Osteocyte (in vitro differentiated cells): ENCODE measurements around the gene CNDP1. TPM values are rescaled to one million over a fixed set of nuclear protein-coding genes. Genes with fewer than 3 reads are reported as not detected.

Experiments
- DNase-seq: peaks from one replicate; pipeline ENCODE4 v3.0.0; 2021; ENCODE audit warnings: mixed read lengths; ENCODE audit not compliant: unreplicated experiment; ENCODE audit errors: extremely low spot score
- H3K27ac Mint-ChIP-seq: one replicate; pipeline ENCODE4 v1.8.0; 2021; ENCODE audit warnings: mild to moderate bottlenecking, mixed read lengths; ENCODE audit not compliant: unreplicated experiment
- H3K27me3 Mint-ChIP-seq: one replicate; pipeline ENCODE4 v1.8.0; 2021; ENCODE audit warnings: mixed read lengths; ENCODE audit not compliant: unreplicated experiment
- H3K36me3 Mint-ChIP-seq: one replicate; pipeline ENCODE4 v1.8.0; 2021; ENCODE audit warnings: mixed read lengths; ENCODE audit not compliant: unreplicated experiment
- H3K4me1 Mint-ChIP-seq: one replicate; pipeline ENCODE4 v1.8.0; 2021; ENCODE audit warnings: mixed read lengths; ENCODE audit not compliant: unreplicated experiment
- H3K4me3 Mint-ChIP-seq: one replicate; pipeline ENCODE4 v1.8.0; 2021; ENCODE audit warnings: mild to moderate bottlenecking, moderate library complexity, mixed read lengths; ENCODE audit not compliant: unreplicated experiment
- H3K9me3 Mint-ChIP-seq: one replicate; pipeline ENCODE4 v1.8.0; 2021; ENCODE audit warnings: mixed read lengths; ENCODE audit not compliant: unreplicated experiment
- total RNA-seq: library from RNA; stranded (reverse); gene quantifications from 2 replicates; pipeline ENCODE4 v1.2.1, GENCODE V29; 2021
- TF ChIP-seq, protein P1 (sequence below): fragments of 200-600 bp; sonication (generic); IDR thresholded peaks from 2 replicates; pipeline ENCODE4 v1.5.0; 2021; ENCODE audit warnings: antibody characterized with exemption, mild to moderate bottlenecking, moderate library complexity

Gene CNDP1
- total RNA-seq, 1 donor from 2014 or later: not detected

DNA sequence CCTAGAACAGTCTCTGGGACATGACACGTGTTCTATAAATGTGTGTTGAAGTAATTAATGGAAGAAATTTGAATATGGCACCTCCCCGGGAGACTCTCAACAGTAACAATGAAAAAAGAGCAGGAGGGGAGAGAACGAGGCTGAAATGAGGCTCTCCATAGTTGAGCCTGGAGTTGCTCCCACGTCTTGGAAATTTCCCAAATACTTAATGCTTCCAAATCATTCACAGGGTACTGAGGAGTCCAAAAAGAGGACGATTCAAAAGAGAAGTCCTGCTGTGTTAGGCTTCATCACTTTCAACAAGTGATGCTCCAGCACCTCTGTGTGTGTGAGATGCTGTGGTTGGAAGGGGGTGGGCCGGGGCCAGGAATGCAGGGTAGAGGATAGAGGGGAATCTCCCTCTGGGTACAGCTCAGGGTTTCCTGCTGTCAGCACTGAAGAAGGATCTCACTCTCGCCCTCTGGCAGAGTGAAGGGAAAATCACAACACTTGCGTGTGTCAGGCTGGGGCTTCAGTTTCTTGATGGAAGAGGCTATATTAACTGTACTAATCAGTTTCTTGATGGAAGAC is 45.3 kb downstream of the CNDP1 start:
- Mint-ChIP-seq H3K36me3 (no peaks in the 10 kb centered on the region), H3K27me3 (peaks cover 30% of the 10 kb centered on the region), H3K4me1 (no peaks in the 10 kb centered on the region), H3K27ac (no peak overlapping the region), H3K4me3 (no peak overlapping the region), H3K9me3 (no peaks in the 10 kb centered on the region)
- peak; percentile 49 for DNase-seq
- TF ChIP-seq, protein P1, sequence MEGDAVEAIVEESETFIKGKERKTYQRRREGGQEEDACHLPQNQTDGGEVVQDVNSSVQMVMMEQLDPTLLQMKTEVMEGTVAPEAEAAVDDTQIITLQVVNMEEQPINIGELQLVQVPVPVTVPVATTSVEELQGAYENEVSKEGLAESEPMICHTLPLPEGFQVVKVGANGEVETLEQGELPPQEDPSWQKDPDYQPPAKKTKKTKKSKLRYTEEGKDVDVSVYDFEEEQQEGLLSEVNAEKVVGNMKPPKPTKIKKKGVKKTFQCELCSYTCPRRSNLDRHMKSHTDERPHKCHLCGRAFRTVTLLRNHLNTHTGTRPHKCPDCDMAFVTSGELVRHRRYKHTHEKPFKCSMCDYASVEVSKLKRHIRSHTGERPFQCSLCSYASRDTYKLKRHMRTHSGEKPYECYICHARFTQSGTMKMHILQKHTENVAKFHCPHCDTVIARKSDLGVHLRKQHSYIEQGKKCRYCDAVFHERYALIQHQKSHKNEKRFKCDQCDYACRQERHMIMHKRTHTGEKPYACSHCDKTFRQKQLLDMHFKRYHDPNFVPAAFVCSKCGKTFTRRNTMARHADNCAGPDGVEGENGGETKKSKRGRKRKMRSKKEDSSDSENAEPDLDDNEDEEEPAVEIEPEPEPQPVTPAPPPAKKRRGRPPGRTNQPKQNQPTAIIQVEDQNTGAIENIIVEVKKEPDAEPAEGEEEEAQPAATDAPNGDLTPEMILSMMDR: no peak

DNA sequence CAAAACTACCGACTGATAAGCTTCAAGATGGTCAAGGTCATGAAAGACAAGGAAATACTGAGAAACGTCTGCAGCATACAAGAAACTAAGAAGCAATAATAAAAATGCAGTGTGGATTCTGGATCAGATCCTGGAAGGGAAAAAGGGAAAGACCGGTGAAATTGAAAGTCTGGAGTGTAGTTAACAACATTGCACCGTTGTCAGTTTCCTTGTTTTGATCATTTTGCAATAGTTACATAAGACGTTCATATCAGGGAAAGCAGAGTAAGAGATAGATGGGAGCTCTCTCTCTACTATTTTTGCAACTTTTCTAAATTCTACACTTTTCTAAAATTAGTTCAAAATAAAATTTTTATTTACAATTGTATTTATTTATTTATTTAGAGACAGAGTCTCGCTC is 48.3 kb downstream of the CNDP1 start:
- Mint-ChIP-seq H3K27me3 (peaks cover 33% of the 10 kb centered on the region), H3K27ac (no peak overlapping the region), H3K9me3 (no peaks in the 10 kb centered on the region), H3K4me1 (no peaks in the 10 kb centered on the region), H3K4me3 (no peak overlapping the region), H3K36me3 (no peaks in the 10 kb centered on the region)
- TF ChIP-seq, protein P1: no peak
- no peak for DNase-seq

DNA sequence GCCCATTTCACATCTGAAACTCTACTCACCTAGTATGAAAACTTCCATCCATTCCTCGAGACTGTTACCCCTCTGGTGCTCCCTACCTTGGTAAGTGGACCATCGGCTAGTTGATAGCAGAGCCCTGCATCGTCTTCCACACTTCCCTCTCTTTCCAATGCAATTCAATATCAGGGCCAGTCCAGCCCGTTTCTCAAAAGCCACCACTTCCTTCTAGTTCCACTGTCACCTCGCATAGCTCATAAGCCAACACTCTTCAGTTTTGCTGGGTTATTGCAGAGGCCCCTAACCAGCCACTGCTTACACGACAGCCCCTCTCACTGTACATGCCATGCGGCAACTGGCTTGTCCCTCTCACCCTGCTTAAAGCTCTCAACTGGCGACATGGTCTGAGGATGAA is 53.1 kb downstream of the CNDP1 start:
- no peak for DNase-seq
- TF ChIP-seq, protein P1: no peak
- Mint-ChIP-seq H3K27me3 (peaks cover 17% of the 10 kb centered on the region), H3K4me3 (no peak overlapping the region), H3K4me1 (no peaks in the 10 kb centered on the region), H3K9me3 (no peaks in the 10 kb centered on the region), H3K36me3 (no peaks in the 10 kb centered on the region), H3K27ac (no peak overlapping the region)

DNA sequence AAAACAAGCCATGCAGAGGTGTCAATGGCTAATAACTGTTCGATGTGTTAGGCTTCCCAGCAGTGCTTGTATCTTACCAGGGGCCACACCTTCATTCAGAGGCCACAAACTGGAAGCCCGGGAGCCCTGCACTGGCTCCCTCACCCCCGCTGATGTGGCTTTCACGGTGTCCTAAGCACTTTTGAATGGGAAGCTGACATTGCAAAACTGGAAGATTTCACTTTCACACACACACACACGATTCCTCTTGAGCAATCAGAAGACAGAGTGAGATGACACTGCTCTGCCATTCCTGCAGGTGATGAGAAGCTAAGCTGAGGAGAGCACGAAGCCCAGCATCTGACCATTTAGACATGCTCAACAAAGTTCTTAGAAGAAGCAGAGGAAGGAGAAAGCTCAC is 54.7 kb downstream of the CNDP1 start:
- Mint-ChIP-seq H3K27me3 (peaks cover 8% of the 10 kb centered on the region), H3K27ac (no peak overlapping the region), H3K36me3 (peaks cover 11% of the 10 kb centered on the region), H3K9me3 (no peaks in the 10 kb centered on the region), H3K4me1 (no peaks in the 10 kb centered on the region), H3K4me3 (no peak overlapping the region)
- DNase-seq: no peak
- TF ChIP-seq, protein P1: no peak

DNA sequence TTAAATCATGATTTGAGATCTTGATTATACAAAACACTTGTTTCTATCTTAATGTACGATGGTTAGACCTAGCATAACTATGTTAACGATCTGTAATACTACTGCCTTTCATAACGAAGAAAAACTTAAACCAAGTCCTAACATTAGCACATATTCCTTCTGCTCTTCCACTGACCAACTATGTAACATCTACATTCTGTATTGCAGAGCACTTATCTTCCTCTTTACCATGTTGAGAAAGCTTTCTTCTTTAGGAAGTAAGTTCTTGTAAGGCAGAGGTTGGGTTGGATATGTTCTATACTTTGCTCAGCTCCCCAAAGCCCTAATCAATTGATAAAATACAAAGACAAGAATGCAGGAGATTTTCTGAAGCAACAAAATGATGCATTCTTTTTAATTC is 55.5 kb downstream of the CNDP1 start:
- Mint-ChIP-seq H3K27ac (no peak overlapping the region), H3K4me3 (no peak overlapping the region), H3K4me1 (no peaks in the 10 kb centered on the region), H3K27me3 (peaks cover 8% of the 10 kb centered on the region), H3K36me3 (peaks cover 11% of the 10 kb centered on the region), H3K9me3 (no peaks in the 10 kb centered on the region)
- DNase-seq: no peak
- TF ChIP-seq, protein P1: no peak
